ENCODE measurements around the gene TBC1D22A.

DNA sequence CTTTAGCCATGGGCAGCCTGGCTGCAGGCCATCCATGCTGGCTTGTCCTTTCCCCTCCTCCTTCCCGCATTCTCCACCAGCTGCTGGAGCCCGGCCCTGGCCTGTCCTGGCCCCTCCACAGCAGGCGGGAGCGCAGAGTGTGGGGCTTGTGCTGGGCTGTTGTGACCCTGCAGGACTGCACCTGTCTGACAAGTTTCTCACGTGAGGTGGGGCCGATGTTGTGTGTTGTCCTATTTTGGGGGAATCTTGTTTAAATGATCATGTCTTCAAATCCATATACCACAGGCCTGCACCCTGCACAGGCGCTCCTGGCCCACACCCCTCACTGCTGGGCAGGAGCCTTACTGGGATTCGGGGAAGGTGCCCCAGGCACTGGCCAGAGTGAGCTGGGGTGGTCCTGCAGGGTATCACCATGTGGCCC, 30.4 kb downstream of the TBC1D22A start:
- TF ChIP-seq, protein P1, sequence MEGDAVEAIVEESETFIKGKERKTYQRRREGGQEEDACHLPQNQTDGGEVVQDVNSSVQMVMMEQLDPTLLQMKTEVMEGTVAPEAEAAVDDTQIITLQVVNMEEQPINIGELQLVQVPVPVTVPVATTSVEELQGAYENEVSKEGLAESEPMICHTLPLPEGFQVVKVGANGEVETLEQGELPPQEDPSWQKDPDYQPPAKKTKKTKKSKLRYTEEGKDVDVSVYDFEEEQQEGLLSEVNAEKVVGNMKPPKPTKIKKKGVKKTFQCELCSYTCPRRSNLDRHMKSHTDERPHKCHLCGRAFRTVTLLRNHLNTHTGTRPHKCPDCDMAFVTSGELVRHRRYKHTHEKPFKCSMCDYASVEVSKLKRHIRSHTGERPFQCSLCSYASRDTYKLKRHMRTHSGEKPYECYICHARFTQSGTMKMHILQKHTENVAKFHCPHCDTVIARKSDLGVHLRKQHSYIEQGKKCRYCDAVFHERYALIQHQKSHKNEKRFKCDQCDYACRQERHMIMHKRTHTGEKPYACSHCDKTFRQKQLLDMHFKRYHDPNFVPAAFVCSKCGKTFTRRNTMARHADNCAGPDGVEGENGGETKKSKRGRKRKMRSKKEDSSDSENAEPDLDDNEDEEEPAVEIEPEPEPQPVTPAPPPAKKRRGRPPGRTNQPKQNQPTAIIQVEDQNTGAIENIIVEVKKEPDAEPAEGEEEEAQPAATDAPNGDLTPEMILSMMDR (IDR thresholded peaks at IDR 0.05 in 4 of 5, conservative IDR thresholded peaks at IDR 0.05 in 1 of 5), result no peak
- no peak for TF ChIP-seq POLR2A (IDR thresholded peaks at IDR 0.05)

Data from gastrocnemius medialis (tissue), 4 donors.